SH-SY5Y (cell line): ENCODE measurements around the gene PRDM16.

Experiments
- GATA2 ChIP-seq: IDR thresholded peaks from 2 replicates; pipeline ENCODE4 v1.6.1; 2011; ENCODE audit warnings: mild to moderate bottlenecking, low read depth, low read length
- GATA3 ChIP-seq: IDR thresholded peaks from 2 replicates; pipeline ENCODE4 v1.6.1; 2011; ENCODE audit warnings: low read depth, mild to moderate bottlenecking, low read length, moderate library complexity

DNA sequence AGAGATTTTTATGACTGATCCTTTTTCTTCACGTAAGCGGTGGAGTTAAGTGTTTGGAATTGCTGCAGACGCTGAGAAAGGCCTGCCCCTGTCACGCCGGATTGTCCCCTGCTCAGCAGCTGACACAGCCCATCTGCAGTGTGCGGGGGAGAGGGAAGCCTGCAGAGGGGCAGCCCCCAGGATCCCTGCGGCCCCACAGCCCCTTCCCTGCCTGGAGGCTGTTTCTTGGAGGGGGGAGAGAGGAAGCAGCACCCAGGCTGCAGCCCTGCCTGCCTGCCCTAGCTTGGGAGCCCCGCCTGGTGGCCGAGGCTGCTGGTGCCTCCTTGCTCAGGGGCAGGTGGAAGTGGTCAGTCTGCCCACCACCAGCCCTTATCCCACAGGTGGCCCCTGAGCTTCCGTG lies 50.7 kb downstream of the PRDM16 start:
- no peak for TF ChIP-seq GATA2
- no peak for TF ChIP-seq GATA3
